B cell (primary cell): ENCODE results near the gene EXOC6. TPM values are rescaled to one million over a fixed set of nuclear protein-coding genes. Genes with fewer than 3 reads are reported as not detected.

Experiments used
- ATAC-seq: fragments of 200-7000 bp; cut with Tn5 transposase; one replicate; pipeline ENCODE4 v1.10.0; 2021; ENCODE audit warnings: low read depth, mild to moderate bottlenecking, moderate number of reproducible peaks, moderate library complexity
- CTCF ChIA-PET: fragments of 350-600 bp; sonication (Branson Sonifier 250); formaldehyde crosslinking; loops from one replicate; lab custom pipeline; 2021; ENCODE audit warnings: antibody characterized with exemption, inconsistent platforms; lab: Charles Lee
- POLR2A ChIA-PET: fragments of 350-600 bp; sonication (Branson Sonifier 250); formaldehyde crosslinking; loops from one replicate; lab custom pipeline; 2021; ENCODE audit warnings: antibody characterized with exemption; lab: Charles Lee
- DNase-seq: peaks from one replicate; pipeline ENCODE4 v3.0.0; 2013
- H2AFZ ChIP-seq: 2 replicates; pipeline ENCODE4 v1.6.1; 2012; ENCODE audit warnings: mild to moderate bottlenecking, low read depth, low read length; ENCODE audit not compliant: insufficient read depth, poor library complexity, severe bottlenecking
- H3K27ac ChIP-seq, 2 donors: 1 replicate in 1 of 2; 2 replicates in 1 of 2; pipeline ENCODE4 v1.5.1; 2012 to 2013; ENCODE audit warnings: low read length in 2 of 2, mild to moderate bottlenecking in 2 of 2, moderate library complexity in 1 of 2
- H3K27me3 ChIP-seq, 4 experiments: fragments of 200-600 bp in 1 of 4; sonication (generic) in 1 of 4; replicated peaks in 1 of 4; 1 replicate in 2 of 4; 2 replicates in 2 of 4; pipeline versions ENCODE4 v1.6.1 to v1.7.0; 2013 to 2016; ENCODE audit warnings: low read length in 3 of 4, mild to moderate bottlenecking in 2 of 4, mixed read lengths in 1 of 4, moderate library complexity in 1 of 4; ENCODE audit not compliant: insufficient read depth in 4 of 4, control insufficient read depth in 3 of 4; ENCODE audit errors: control extremely low read depth in 1 of 4
- H3K36me3 ChIP-seq, 2 experiments: replicated peaks in 1 of 2; 1 replicate in 1 of 2; 2 replicates in 1 of 2; pipeline versions ENCODE4 v1.6.1 to v1.7.1; 2013; ENCODE audit warnings: low read length in 1 of 2; ENCODE audit not compliant: insufficient read depth in 2 of 2, control insufficient read depth in 1 of 2; ENCODE audit errors: control extremely low read depth in 1 of 2, extremely low read depth in 1 of 2
- H3K4me1 ChIP-seq, 2 donors: fragments of 200-600 bp in 1 of 2; sonication (generic) in 1 of 2; 1 replicate in 1 of 2; 2 replicates in 1 of 2; pipeline versions ENCODE4 v1.5.1 to v1.6.1; 2013 to 2017; ENCODE audit warnings: low read length in 2 of 2; ENCODE audit not compliant: control insufficient read depth in 2 of 2, insufficient read depth in 2 of 2
- H3K4me2 ChIP-seq: replicated peaks from 2 replicates; pipeline ENCODE3; 2012; ENCODE audit warnings: mild to moderate bottlenecking, low read depth, low read length; ENCODE audit not compliant: poor library complexity, severe bottlenecking
- H3K4me3 ChIP-seq, 5 experiments: fragments of 200-600 bp in 1 of 5; sonication (generic) in 1 of 5; 1 replicate in 3 of 5; 2 replicates in 2 of 5; pipeline versions ENCODE4 v1.5.1 to v1.7.0; 2011 to 2016; ENCODE audit warnings: low read length in 4 of 5, mild to moderate bottlenecking in 4 of 5, low read depth in 2 of 5, control low read depth in 1 of 5, moderate library complexity in 1 of 5; ENCODE audit not compliant: insufficient read depth in 1 of 5; ENCODE audit errors: control extremely low read depth in 1 of 5, extremely low read depth in 1 of 5
- H3K79me2 ChIP-seq: fragments of 200-600 bp; sonication (generic); one replicate; pipeline ENCODE4 v1.6.0; 2016; ENCODE audit warnings: low read length; ENCODE audit not compliant: control insufficient read depth, insufficient read depth
- H3K9ac ChIP-seq: fragments of 200-600 bp; sonication (generic); 2 replicates; pipeline ENCODE4 v1.6.1; 2017; ENCODE audit warnings: mild to moderate bottlenecking, low read length, moderate library complexity
- H3K9me3 ChIP-seq, 3 donors: one replicate each; pipeline versions ENCODE4 v1.6.1 to v1.7.1; 2013; ENCODE audit warnings: low read length in 2 of 3; ENCODE audit not compliant: control insufficient read depth in 2 of 3, insufficient read depth in 1 of 3; ENCODE audit errors: control extremely low read depth in 1 of 3
- H4K20me1 ChIP-seq: 2 replicates; pipeline ENCODE4 v1.6.0; 2012; ENCODE audit warnings: mild to moderate bottlenecking, low read length; ENCODE audit not compliant: insufficient read depth, control insufficient read depth, poor library complexity, severe bottlenecking
- H3K27ac Mint-ChIP-seq: one replicate; pipeline ENCODE4 v1.8.0; 2021; ENCODE audit warnings: mixed read lengths
- H3K27me3 Mint-ChIP-seq: one replicate; pipeline ENCODE4 v1.8.0; 2021; ENCODE audit warnings: mixed read lengths
- H3K4me1 Mint-ChIP-seq: one replicate; pipeline ENCODE4 v1.8.0; 2021; ENCODE audit warnings: mixed read lengths
- H3K4me3 Mint-ChIP-seq: one replicate; pipeline ENCODE4 v1.8.0; 2021; ENCODE audit warnings: mixed read lengths
- H3K9me3 Mint-ChIP-seq: one replicate; pipeline ENCODE4 v1.8.0; 2022; ENCODE audit warnings: mixed read lengths; ENCODE audit not compliant: insufficient read depth
- CTCF ChIP-seq: fragments of 200-600 bp; IDR thresholded peaks from one replicate; pipeline ENCODE4 v1.8.0; 2022; ENCODE audit warnings: antibody characterized with exemption, mild to moderate bottlenecking
- EZH2 ChIP-seq: IDR thresholded peaks from 2 replicates; pipeline ENCODE4 v1.6.1; 2012; ENCODE audit warnings: borderline replicate concordance, low read depth, mild to moderate bottlenecking, moderate library complexity, low read length; ENCODE audit not compliant: insufficient read depth, poor library complexity, severe bottlenecking
- WGBS: methylation state at CpG from one replicate; pipeline ENCODE4 v1.1.5; 2013; ENCODE audit warnings: missing lambda C conversion rate; ENCODE audit not compliant: insufficient coverage; 5-methylcytosine and 5-hydroxymethylcytosine counted together
- intact Hi-C: fragments of 100-400 bp; cut with micrococcal nuclease; formaldehyde crosslinking; loops from one replicate; pipeline ENCODE4 v1.10.0; 2022
- polyA plus RNA-seq: library from polyadenylated mRNA; depleted of rRNA; stranded (reverse); fragments of >200 nt; gene quantifications from 2 replicates; pipeline ENCODE4 v1.2.3, GENCODE V29; 2012
- total RNA-seq, 2 donors: library from RNA; stranded (reverse); fragments of 120-200 nt in 1 of 2; gene quantifications; 1 replicate in 1 of 2; 2 replicates in 1 of 2; pipeline versions ENCODE4 v1.2.3 to v1.2.4, GENCODE V29; 2013 to 2022

The EXOC6 gene
- total and polyA plus RNA-seq, 2 donors (not counting 1 experiment from before 2014, with no cell fraction given), result 7.9 to 22.6 TPM

DNA sequence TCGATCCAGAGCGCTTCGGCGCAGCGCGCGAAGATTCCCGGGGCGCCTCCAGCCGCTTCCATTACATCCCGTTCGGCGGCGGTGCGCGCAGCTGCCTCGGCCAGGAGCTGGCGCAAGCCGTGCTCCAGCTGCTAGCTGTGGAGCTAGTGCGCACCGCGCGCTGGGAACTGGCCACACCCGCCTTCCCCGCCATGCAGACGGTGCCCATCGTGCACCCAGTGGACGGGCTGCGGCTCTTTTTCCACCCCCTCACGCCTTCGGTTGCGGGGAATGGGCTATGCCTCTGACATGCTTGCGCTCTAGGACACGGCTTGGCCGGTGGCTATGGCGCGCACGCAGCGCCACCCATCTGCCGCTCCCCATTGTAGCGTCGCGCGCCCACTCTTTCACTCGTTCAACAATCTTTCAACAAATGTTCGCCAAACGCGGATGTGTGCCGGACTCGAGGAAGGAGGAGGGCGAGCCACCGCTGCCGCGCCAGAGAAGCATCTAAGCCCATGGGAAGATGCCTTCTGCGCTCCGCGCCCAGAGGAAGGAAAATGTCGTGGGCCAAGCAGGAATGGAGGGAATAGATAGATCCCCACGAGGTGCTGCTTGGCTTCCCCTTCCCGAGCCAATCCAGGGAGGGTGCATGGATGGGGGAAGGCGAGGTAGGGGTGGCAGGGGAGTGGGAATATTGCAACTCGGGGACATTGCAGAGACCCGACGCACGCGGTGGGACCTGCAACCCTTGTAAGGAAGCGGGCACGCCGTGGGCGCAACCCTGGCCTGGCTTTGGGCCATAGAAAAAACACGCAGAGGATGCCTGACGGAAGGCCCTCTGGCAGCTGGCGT lies 220.3 kb downstream of the EXOC6 start:
- no peak overlapping the region for H3K4me3 Mint-ChIP-seq
- peaks cover 0 to 3% (median 0%) of the 10 kb centered on the region in 3 donors for H3K9me3 ChIP-seq
- H3K4me2 ChIP-seq, result no peak overlapping the region
- ChIA-PET POLR2A (no interaction called here), CTCF (interaction anchor here (0.6 kb wide), 1 partner anchor 738 kb away, joined by 3 read pairs; no protein-coding TSS in a partner anchor)
- H3K27me3 ChIP-seq, result peaks cover 0 to 85% (median 45%) of the 10 kb centered on the region in 4 experiments
- TF ChIP-seq CTCF (no peak), EZH2 (no peak)
- H3K4me3 ChIP-seq, result no peak overlapping the region
- H3K36me3 ChIP-seq, result no peaks in the 10 kb centered on the region
- peaks cover 30% of the 10 kb centered on the region in 2 donors for H3K4me1 ChIP-seq
- ATAC-seq (no peak), DNase-seq (peak; percentile 24)
- no peak overlapping the region for H3K27ac Mint-ChIP-seq
- intact Hi-C loops, result no loop called here
- H3K27me3 Mint-ChIP-seq, result peaks cover 71% of the 10 kb centered on the region
- H3K27ac ChIP-seq, result no peak overlapping the region
- H3K9ac ChIP-seq, result no peak overlapping the region
- H2AFZ ChIP-seq, result no peak overlapping the region
- H4K20me1 ChIP-seq, result no peaks in the 10 kb centered on the region
- H3K4me1 Mint-ChIP-seq, result peaks cover 37% of the 10 kb centered on the region
- whole genome bisulfite sequencing, result 7% methylated on average over 70 of the region's 73 CpGs
- H3K9me3 Mint-ChIP-seq, result no peaks in the 10 kb centered on the region
- H3K79me2 ChIP-seq, result no peaks in the 10 kb centered on the region

- H3K9me3 Mint-ChIP-seq, result no peaks in the 10 kb centered on the region
- Histone ChIP-seq H3K9me3 (peaks cover 0 to 3% (median 0%) of the 10 kb centered on the region in 3 donors), H3K4me2 (no peak overlapping the region), H3K9ac (no peak overlapping the region), H3K4me1 (peaks cover 35 to 36% of the 10 kb centered on the region in 2 donors), H2AFZ (no peak overlapping the region), H4K20me1 (no peaks in the 10 kb centered on the region), H3K27me3 (peaks cover 0 to 88% (median 46%) of the 10 kb centered on the region in 4 experiments), H3K27ac (no peak overlapping the region), H3K79me2 (no peaks in the 10 kb centered on the region), H3K4me3 (no peak overlapping the region), H3K36me3 (no peaks in the 10 kb centered on the region)
- no peak for ATAC-seq
- POLR2A ChIA-PET, result no interaction called here
- TF ChIP-seq CTCF (no peak), EZH2 (no peak)
- H3K27ac Mint-ChIP-seq, result no peak overlapping the region
- CTCF ChIA-PET, result no interaction called here
- 30% methylated on average over 6 of the region's 10 CpGs for WGBS
- DNase-seq, result no peak
- intact Hi-C loops, result no loop called here
- H3K4me1 Mint-ChIP-seq, result peaks cover 38% of the 10 kb centered on the region
- peaks cover 69% of the 10 kb centered on the region for H3K27me3 Mint-ChIP-seq
- no peak overlapping the region for H3K4me3 Mint-ChIP-seq
Measured at GRCh38 chr10:93069245-93069561, 220.9 kb downstream of the EXOC6 start.
